B cell (primary cell): ENCODE data around the gene SMYD2.

Experiments
- CTCF ChIP-seq: fragments of 200-600 bp; IDR thresholded peaks from one replicate; pipeline ENCODE4 v1.8.0; 2022; ENCODE audit warnings: antibody characterized with exemption, mild to moderate bottlenecking
- EZH2 ChIP-seq: IDR thresholded peaks from 2 replicates; pipeline ENCODE4 v1.6.1; 2012; ENCODE audit warnings: borderline replicate concordance, low read depth, mild to moderate bottlenecking, moderate library complexity, low read length; ENCODE audit not compliant: insufficient read depth, poor library complexity, severe bottlenecking

- TF ChIP-seq CTCF (no peak), EZH2 (no peak)
Observed at GRCh38 chr1:214285610-214286440, 4.9 kb downstream of the SMYD2 start.
